Neural crest cell (in vitro differentiated cells): ENCODE results near the gene FBXO21. TPM values are rescaled to one million over a fixed set of nuclear protein-coding genes. Genes with fewer than 3 reads are reported as not detected.

Experiments used
- DNase-seq: peaks from one replicate; pipeline ENCODE4 v3.0.0; 2021; ENCODE audit warnings: low read depth, mixed read lengths, low spot score
- H3K27ac Mint-ChIP-seq: one replicate; pipeline ENCODE4 v1.8.0; 2021; ENCODE audit warnings: mild to moderate bottlenecking, mixed read lengths; ENCODE audit not compliant: unreplicated experiment
- H3K27me3 Mint-ChIP-seq: 2 replicates; pipeline ENCODE4 v1.8.0; 2021; ENCODE audit warnings: low read depth, mild to moderate bottlenecking, mixed read lengths
- H3K36me3 Mint-ChIP-seq: 2 replicates; pipeline ENCODE4 v1.8.0; 2021; ENCODE audit warnings: low read depth, mild to moderate bottlenecking, mixed read lengths
- H3K4me1 Mint-ChIP-seq: 2 replicates; pipeline ENCODE4 v1.8.0; 2021; ENCODE audit warnings: mixed read lengths
- H3K4me3 Mint-ChIP-seq: one replicate; pipeline ENCODE4 v1.8.0; 2021; ENCODE audit warnings: mild to moderate bottlenecking, mixed read lengths
- H3K9me3 Mint-ChIP-seq: 2 replicates; pipeline ENCODE4 v1.8.0; 2021; ENCODE audit warnings: mixed read lengths
- long read RNA-seq: library from polyadenylated mRNA; unstranded; transcript quantifications from one replicate; pipeline ENCODE4 v2.0.0, GENCODE V29; 2020
- total RNA-seq: library from RNA; stranded (reverse); gene quantifications from 2 replicates; pipeline ENCODE4 v1.2.1, GENCODE V29; 2021
- TF ChIP-seq, protein P1 (sequence below): fragments of 200-600 bp; sonication (generic); conservative IDR thresholded peaks from 2 replicates; pipeline ENCODE4 v1.5.0; 2021; ENCODE audit warnings: antibody characterized with exemption, mild to moderate bottlenecking

FBXO21 gene, protein sequence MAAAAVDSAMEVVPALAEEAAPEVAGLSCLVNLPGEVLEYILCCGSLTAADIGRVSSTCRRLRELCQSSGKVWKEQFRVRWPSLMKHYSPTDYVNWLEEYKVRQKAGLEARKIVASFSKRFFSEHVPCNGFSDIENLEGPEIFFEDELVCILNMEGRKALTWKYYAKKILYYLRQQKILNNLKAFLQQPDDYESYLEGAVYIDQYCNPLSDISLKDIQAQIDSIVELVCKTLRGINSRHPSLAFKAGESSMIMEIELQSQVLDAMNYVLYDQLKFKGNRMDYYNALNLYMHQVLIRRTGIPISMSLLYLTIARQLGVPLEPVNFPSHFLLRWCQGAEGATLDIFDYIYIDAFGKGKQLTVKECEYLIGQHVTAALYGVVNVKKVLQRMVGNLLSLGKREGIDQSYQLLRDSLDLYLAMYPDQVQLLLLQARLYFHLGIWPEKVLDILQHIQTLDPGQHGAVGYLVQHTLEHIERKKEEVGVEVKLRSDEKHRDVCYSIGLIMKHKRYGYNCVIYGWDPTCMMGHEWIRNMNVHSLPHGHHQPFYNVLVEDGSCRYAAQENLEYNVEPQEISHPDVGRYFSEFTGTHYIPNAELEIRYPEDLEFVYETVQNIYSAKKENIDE
- 60.3 and 69.2 TPM in 2 replicates for total RNA-seq
- long read RNA-seq, full-length matches to known transcripts, result 251 of 290 reads
- long read RNA-seq, partial matches to known transcripts, result 9 of 290 reads
- long read RNA-seq, other reads (novel, unspliced or antisense), result 30 of 290 reads

DNA sequence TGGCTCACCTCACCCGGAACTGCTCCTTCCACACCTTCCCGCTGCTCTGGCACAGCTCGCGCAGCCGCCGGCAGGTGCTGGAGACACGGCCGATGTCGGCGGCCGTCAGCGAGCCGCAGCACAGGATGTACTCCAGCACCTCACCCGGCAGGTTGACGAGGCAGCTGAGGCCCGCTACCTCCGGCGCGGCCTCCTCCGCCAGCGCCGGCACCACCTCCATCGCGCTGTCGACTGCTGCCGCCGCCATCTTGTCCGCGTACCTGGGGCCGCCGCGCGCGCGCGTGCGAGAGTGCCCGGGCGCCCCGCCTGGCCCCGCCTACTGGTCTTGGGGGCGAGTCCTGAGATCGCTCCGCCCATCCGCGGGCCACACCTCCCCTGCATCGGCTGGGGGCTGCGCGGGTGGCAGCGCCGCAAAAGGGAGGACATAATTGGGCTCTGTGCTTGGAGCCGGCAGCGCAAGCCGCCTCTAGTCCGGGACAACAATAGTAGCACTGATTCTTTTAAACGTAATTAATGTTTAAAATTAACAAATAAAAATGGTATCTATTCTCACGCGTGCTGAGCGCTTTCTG is at the start of gene FBXO21:
Gene FBXO21, minus strand, starts transcription at position 261 of the 572 bp plus-strand sequence. Its CDS starts 14 bp downstream, at position 247.
- TF ChIP-seq, protein P1, sequence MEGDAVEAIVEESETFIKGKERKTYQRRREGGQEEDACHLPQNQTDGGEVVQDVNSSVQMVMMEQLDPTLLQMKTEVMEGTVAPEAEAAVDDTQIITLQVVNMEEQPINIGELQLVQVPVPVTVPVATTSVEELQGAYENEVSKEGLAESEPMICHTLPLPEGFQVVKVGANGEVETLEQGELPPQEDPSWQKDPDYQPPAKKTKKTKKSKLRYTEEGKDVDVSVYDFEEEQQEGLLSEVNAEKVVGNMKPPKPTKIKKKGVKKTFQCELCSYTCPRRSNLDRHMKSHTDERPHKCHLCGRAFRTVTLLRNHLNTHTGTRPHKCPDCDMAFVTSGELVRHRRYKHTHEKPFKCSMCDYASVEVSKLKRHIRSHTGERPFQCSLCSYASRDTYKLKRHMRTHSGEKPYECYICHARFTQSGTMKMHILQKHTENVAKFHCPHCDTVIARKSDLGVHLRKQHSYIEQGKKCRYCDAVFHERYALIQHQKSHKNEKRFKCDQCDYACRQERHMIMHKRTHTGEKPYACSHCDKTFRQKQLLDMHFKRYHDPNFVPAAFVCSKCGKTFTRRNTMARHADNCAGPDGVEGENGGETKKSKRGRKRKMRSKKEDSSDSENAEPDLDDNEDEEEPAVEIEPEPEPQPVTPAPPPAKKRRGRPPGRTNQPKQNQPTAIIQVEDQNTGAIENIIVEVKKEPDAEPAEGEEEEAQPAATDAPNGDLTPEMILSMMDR, result no peak
- Mint-ChIP-seq H3K36me3 (peaks cover 9% of the 10 kb centered on the region), H3K9me3 (no peaks in the 10 kb centered on the region), H3K27me3 (peaks cover 10% of the 10 kb centered on the region), H3K27ac (peak within 1 kb of the TSS; percentile 3), H3K4me3 (peak within 1 kb of the TSS; percentile 88), H3K4me1 (peaks cover 24% of the 10 kb centered on the region)
- DNase-seq, result peak; percentile 91

DNA sequence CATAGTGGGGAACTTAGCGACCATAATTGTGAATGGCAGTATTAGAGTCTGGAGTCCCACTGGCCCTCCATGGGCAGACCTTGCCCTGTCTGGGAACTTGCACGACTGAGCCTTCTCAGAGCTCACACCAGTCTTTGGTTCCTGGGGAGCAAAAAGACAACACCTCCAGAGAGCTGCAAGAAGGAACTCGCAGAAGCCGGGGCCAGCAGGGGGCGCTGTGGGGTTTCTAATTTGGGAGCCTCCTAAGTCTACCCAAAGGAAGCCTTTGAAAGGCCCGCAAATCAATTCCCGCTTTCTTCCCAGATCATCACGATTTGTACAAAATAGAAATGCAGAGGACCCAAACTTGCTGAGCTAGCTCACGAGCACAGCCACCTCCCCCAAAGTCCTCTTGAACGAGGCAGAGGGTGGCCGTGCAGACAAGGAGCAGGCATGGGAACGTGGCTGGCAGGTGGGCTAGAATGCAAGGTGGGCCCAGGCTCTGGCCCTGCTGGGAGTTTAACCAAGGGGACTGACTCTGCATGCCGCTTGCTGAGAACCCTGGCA is 46.3 kb upstream of the FBXO21 start:
- DNase-seq, result peak; percentile 97
- TF ChIP-seq, protein P1, result peak; percentile 85
- peaks cover 34% of the 10 kb centered on the region for H3K27me3 Mint-ChIP-seq
- no peaks in the 10 kb centered on the region for H3K9me3 Mint-ChIP-seq
- H3K4me3 Mint-ChIP-seq, result no peak overlapping the region
- H3K36me3 Mint-ChIP-seq, result no peaks in the 10 kb centered on the region
- no peak overlapping the region for H3K27ac Mint-ChIP-seq
- no peaks in the 10 kb centered on the region for H3K4me1 Mint-ChIP-seq

DNA sequence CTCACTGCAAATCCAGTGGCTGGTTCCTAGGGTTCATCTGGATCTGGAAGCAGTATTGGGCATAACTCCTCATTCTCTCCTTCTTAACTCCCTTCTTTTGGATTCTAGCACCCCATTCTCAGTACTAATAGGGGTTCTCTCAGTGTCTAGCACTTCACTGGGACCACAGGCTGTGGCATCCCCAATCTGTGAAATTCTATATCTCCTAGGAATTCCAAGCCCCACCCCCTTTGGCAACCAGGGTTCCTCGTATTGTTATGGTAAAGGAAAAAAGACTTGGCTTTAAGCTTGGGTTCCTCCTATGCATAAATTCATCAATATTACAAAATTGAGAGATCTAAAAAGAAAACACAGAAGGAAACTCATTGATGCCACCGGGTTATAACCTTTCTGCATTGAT is 45.0 kb upstream of the FBXO21 start:
- Mint-ChIP-seq H3K27ac (no peak overlapping the region), H3K4me3 (no peak overlapping the region)

DNA sequence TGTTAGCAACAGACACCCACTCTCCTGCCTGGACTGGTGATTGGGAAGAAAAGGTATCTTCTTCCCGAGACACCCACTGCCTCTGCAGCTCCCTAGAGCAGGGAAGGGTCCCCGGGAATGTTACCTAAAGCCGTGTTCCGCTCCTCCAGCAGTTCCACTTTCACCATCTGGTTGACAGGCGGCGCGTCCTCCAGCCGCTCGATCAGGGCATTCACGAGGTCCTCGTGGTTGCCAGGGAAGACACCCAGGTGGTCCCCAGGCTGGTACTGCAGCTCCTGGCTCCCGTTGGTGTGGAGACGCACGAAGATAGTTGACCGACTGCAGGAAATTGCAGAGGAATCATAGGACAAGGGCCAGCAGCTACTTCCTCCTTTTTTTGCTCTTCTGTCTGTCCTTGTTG is 44.2 kb upstream of the FBXO21 start:
- Mint-ChIP-seq H3K4me1 (no peaks in the 10 kb centered on the region), H3K9me3 (no peaks in the 10 kb centered on the region), H3K36me3 (no peaks in the 10 kb centered on the region), H3K4me3 (no peak overlapping the region), H3K27ac (no peak overlapping the region), H3K27me3 (peaks cover 33% of the 10 kb centered on the region)
- DNase-seq, result no peak
- TF ChIP-seq, protein P1, result no peak

More for the DNA sequence above, 45.0 kb upstream of the FBXO21 start:
- TF ChIP-seq, protein P1, result no peak
- H3K36me3 Mint-ChIP-seq, result no peaks in the 10 kb centered on the region
- H3K4me1 Mint-ChIP-seq, result no peaks in the 10 kb centered on the region
- DNase-seq, result no peak
- peaks cover 35% of the 10 kb centered on the region for H3K27me3 Mint-ChIP-seq
- no peaks in the 10 kb centered on the region for H3K9me3 Mint-ChIP-seq

DNA sequence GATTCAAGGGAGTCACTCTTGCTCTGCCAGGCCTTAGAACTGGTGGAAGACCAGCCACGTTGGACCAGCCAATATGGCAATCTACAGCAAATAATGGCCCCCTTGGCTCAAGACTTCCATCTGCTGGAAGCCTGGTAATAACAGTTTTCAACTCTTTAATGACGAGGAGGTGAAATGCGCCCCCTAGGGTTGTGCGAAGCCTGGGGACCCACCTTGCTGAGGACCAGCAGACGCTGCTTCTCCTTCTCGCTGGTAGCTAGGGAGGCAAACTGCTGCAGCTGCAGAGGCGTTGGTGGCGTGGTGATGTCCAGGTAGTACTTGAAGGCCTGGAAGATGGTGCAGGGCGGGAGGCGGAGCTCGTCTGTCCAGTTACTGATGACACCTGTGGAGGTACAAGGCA is 41.5 kb upstream of the FBXO21 start:
- Mint-ChIP-seq H3K4me3 (no peak overlapping the region), H3K27me3 (peaks cover 47% of the 10 kb centered on the region)

More for the DNA sequence above, 41.5 kb upstream of the FBXO21 start:
- Mint-ChIP-seq H3K36me3 (no peaks in the 10 kb centered on the region), H3K9me3 (no peaks in the 10 kb centered on the region), H3K4me1 (no peaks in the 10 kb centered on the region), H3K27ac (no peak overlapping the region)
- DNase-seq, result no peak
- TF ChIP-seq, protein P1, result no peak
